CD4-positive, alpha-beta memory T cell (primary cell): ENCODE data around the gene SIAH3. TPM values are rescaled to one million over a fixed set of nuclear protein-coding genes. Genes with fewer than 3 reads are reported as not detected.

Experiments used
- CTCF ChIA-PET: fragments of 350-600 bp; sonication (Branson Sonifier 250); formaldehyde crosslinking; loops from one replicate; lab custom pipeline; 2021; ENCODE audit warnings: inconsistent platforms; ENCODE audit not compliant: partially characterized antibody; lab: Charles Lee
- POLR2A ChIA-PET: fragments of 350-600 bp; sonication (Branson Sonifier 250); formaldehyde crosslinking; loops from one replicate; lab custom pipeline; 2021; ENCODE audit not compliant: partially characterized antibody; lab: Charles Lee
- DNase-seq, 5 donors: peaks; one replicate each; pipeline versions ENCODE4 v3.0.0 to v3.0.0-alpha.2; 2020 to 2022; ENCODE audit warnings: mixed read lengths in 1 of 5
- H3K27ac ChIP-seq: one replicate; pipeline ENCODE4 v1.7.0; 2013; ENCODE audit warnings: low read depth, low read length
- H3K27me3 ChIP-seq: 2 replicates; pipeline ENCODE4 v1.7.0; 2013; ENCODE audit warnings: mild to moderate bottlenecking, low read length, moderate library complexity; ENCODE audit not compliant: insufficient read depth
- H3K36me3 ChIP-seq: 2 replicates; pipeline ENCODE4 v1.7.0; 2013; ENCODE audit warnings: mild to moderate bottlenecking, low read length, moderate library complexity; ENCODE audit not compliant: insufficient read depth
- H3K4me1 ChIP-seq: 2 replicates; pipeline ENCODE4 v1.7.0; 2013; ENCODE audit warnings: mild to moderate bottlenecking, low read length, moderate library complexity; ENCODE audit not compliant: insufficient read depth
- H3K4me3 ChIP-seq, 2 donors: one replicate each; pipeline ENCODE4 v1.7.0; 2013; ENCODE audit warnings: low read length in 2 of 2, mild to moderate bottlenecking in 1 of 2
- H3K9me3 ChIP-seq, 2 donors: one replicate each; pipeline ENCODE4 v1.7.0; 2013; ENCODE audit warnings: low read length in 2 of 2, control low read depth in 1 of 2; ENCODE audit not compliant: control insufficient read depth in 1 of 2
- H3K27ac Mint-ChIP-seq, 7 donors: one replicate each; pipeline ENCODE4 v1.8.0; 2020 to 2021; ENCODE audit warnings: mixed read lengths in 7 of 7, mild to moderate bottlenecking in 6 of 7, inconsistent platforms in 3 of 7, moderate library complexity in 3 of 7
- H3K27me3 Mint-ChIP-seq, 2 donors: one replicate each; pipeline ENCODE4 v1.8.0; 2020 to 2021; ENCODE audit warnings: mixed read lengths in 2 of 2
- H3K36me3 Mint-ChIP-seq, 2 donors: one replicate each; pipeline ENCODE4 v1.8.0; 2020 to 2021; ENCODE audit warnings: mixed read lengths in 2 of 2, inconsistent platforms in 1 of 2, mild to moderate bottlenecking in 1 of 2
- H3K4me1 Mint-ChIP-seq, 4 donors: one replicate each; pipeline ENCODE4 v1.8.0; 2020 to 2021; ENCODE audit warnings: mixed read lengths in 4 of 4, mild to moderate bottlenecking in 1 of 4
- H3K4me3 Mint-ChIP-seq, 8 donors: one replicate each; pipeline ENCODE4 v1.8.0; 2020 to 2021; ENCODE audit warnings: mixed read lengths in 8 of 8, mild to moderate bottlenecking in 7 of 8, moderate library complexity in 6 of 8, inconsistent platforms in 3 of 8
- H3K9me3 Mint-ChIP-seq, 8 donors: one replicate each; pipeline ENCODE4 v1.8.0; 2020 to 2021; ENCODE audit warnings: mixed read lengths in 8 of 8, mild to moderate bottlenecking in 5 of 8, inconsistent platforms in 3 of 8, moderate library complexity in 1 of 8
- intact Hi-C: fragments of 100-400 bp; cut with micrococcal nuclease; formaldehyde crosslinking; loops from one replicate; pipeline ENCODE4 v1.15.1; 2023
- polyA plus RNA-seq, 2 donors: library from polyadenylated mRNA; unstranded; fragments of 300-500 nt; fragmentation: Illumina TruSeq; gene quantifications; one replicate each; pipeline ENCODE4 v1.2.3, GENCODE V29; 2021
- total RNA-seq, 2 experiments: library from RNA; stranded (reverse); gene quantifications; one replicate each; pipeline ENCODE4 v1.2.3, GENCODE V29; 2021

The SIAH3 gene
- total and polyA plus RNA-seq, 4 experiments from 2014 or later, result 0.13 to 1.9 (median 1.5) TPM; not detected in 1

GRCh38 chr13:45811891-45812694 lies 39.5 kb downstream of the SIAH3 start:
- Mint-ChIP-seq H3K36me3 (no peaks in the 10 kb centered on the region), H3K4me1 (peaks cover 0 to 9% (median 5%) of the 10 kb centered on the region in 4 donors), H3K4me3 (no peak overlapping the region), H3K27me3 (no peaks in the 10 kb centered on the region), H3K9me3 (no peaks in the 10 kb centered on the region), H3K27ac (no peak overlapping the region)
- no peaks in the 10 kb centered on the region for H3K27me3 ChIP-seq
- no peak for DNase-seq
- ChIA-PET CTCF (no interaction called here), POLR2A (no interaction called here)
- no peaks in the 10 kb centered on the region for H3K36me3 ChIP-seq
- intact Hi-C loops, result no loop called here
- H3K4me3 ChIP-seq, result no peak overlapping the region
- H3K27ac ChIP-seq, result no peak overlapping the region
- no peaks in the 10 kb centered on the region for H3K9me3 ChIP-seq
- H3K4me1 ChIP-seq, result no peaks in the 10 kb centered on the region

GRCh38 chr13:45809801-45810394 lies 41.7 kb downstream of the SIAH3 start:
- no peak overlapping the region for H3K27ac ChIP-seq
- no peaks in the 10 kb centered on the region for H3K36me3 ChIP-seq
- H3K9me3 ChIP-seq, result no peaks in the 10 kb centered on the region
- Mint-ChIP-seq H3K9me3 (no peaks in the 10 kb centered on the region), H3K27me3 (no peaks in the 10 kb centered on the region), H3K27ac (peak overlapping the region in 2 of 7 donors; percentile 20 to 54), H3K36me3 (no peaks in the 10 kb centered on the region), H3K4me1 (peaks cover 0 to 9% (median 5%) of the 10 kb centered on the region in 4 donors), H3K4me3 (no peak overlapping the region)
- ChIA-PET POLR2A (no interaction called here), CTCF (no interaction called here)
- intact Hi-C loops, result loop anchor here (5.0 kb wide), 1 partner anchor 152 kb away; no protein-coding TSS in a partner anchor
- H3K4me3 ChIP-seq, result no peak overlapping the region
- no peaks in the 10 kb centered on the region for H3K4me1 ChIP-seq
- DNase-seq, result no peak
- no peaks in the 10 kb centered on the region for H3K27me3 ChIP-seq

- ChIA-PET CTCF (interaction anchor here (1.4 to 3.0 kb wide), 2 partner anchors 8 to 318 kb away, joined by 4 to 23 read pairs; no protein-coding TSS in a partner anchor), POLR2A (no interaction called here)
- Mint-ChIP-seq H3K27me3 (no peaks in the 10 kb centered on the region), H3K9me3 (no peaks in the 10 kb centered on the region), H3K4me3 (no peak overlapping the region), H3K27ac (no peak overlapping the region), H3K4me1 (peaks cover 0 to 9% (median 5%) of the 10 kb centered on the region in 4 donors), H3K36me3 (no peaks in the 10 kb centered on the region)
- H3K4me1 ChIP-seq, result no peaks in the 10 kb centered on the region
- no peak for DNase-seq
- H3K27ac ChIP-seq, result no peak overlapping the region
- intact Hi-C loops, result loop anchor here (5.0 kb wide), 1 partner anchor 153 kb away; no protein-coding TSS in a partner anchor
- H3K27me3 ChIP-seq, result no peaks in the 10 kb centered on the region
- no peaks in the 10 kb centered on the region for H3K36me3 ChIP-seq
- H3K9me3 ChIP-seq, result no peaks in the 10 kb centered on the region
- no peak overlapping the region for H3K4me3 ChIP-seq
Observed at GRCh38 chr13:45808925-45809324, 42.6 kb downstream of the SIAH3 start.

- Mint-ChIP-seq H3K27me3 (no peaks in the 10 kb centered on the region), H3K36me3 (no peaks in the 10 kb centered on the region), H3K4me1 (peaks cover 0 to 9% (median 5%) of the 10 kb centered on the region in 4 donors), H3K4me3 (no peak overlapping the region), H3K27ac (no peak overlapping the region), H3K9me3 (no peaks in the 10 kb centered on the region)
- peak in 4 of 5 donors; percentile 12 to 32 (median 16) for DNase-seq
- intact Hi-C loops, result loop anchor here (1.0 to 5.0 kb wide), 4 partner anchors 72 to 514 kb away; no protein-coding TSS in a partner anchor
- CTCF ChIA-PET, result interaction anchor here (0.6 to 3.0 kb wide), 16 partner anchors 10 to 518 kb away, joined by 3 to 23 read pairs (median 4); no protein-coding TSS in a partner anchor
- Histone ChIP-seq H3K36me3 (no peaks in the 10 kb centered on the region), H3K4me1 (no peaks in the 10 kb centered on the region), H3K27ac (no peak overlapping the region), H3K9me3 (no peaks in the 10 kb centered on the region), H3K27me3 (no peaks in the 10 kb centered on the region), H3K4me3 (no peak overlapping the region)
- POLR2A ChIA-PET, result no interaction called here
Observed at GRCh38 chr13:45807520-45808099, 43.9 kb downstream of the SIAH3 start.

GRCh38 chr13:45800485-45800884 lies 51.1 kb downstream of the SIAH3 start:
- POLR2A ChIA-PET, result no interaction called here
- CTCF ChIA-PET, result no interaction called here
- no peak overlapping the region for H3K27ac ChIP-seq
- H3K9me3 ChIP-seq, result no peaks in the 10 kb centered on the region
- H3K4me1 Mint-ChIP-seq, result no peaks in the 10 kb centered on the region
- no peak overlapping the region for H3K4me3 ChIP-seq
- H3K27me3 ChIP-seq, result no peaks in the 10 kb centered on the region
- DNase-seq, result no peak
- no peaks in the 10 kb centered on the region for H3K36me3 Mint-ChIP-seq
- H3K4me1 ChIP-seq, result no peaks in the 10 kb centered on the region
- H3K9me3 Mint-ChIP-seq, result no peaks in the 10 kb centered on the region
- no peak overlapping the region for H3K27ac Mint-ChIP-seq
- intact Hi-C loops, result no loop called here
- H3K36me3 ChIP-seq, result no peaks in the 10 kb centered on the region
- H3K4me3 Mint-ChIP-seq, result no peak overlapping the region
- peaks cover 0 to 1% of the 10 kb centered on the region in 2 donors for H3K27me3 Mint-ChIP-seq

GRCh38 chr13:45799451-45799850 lies 52.1 kb downstream of the SIAH3 start:
- intact Hi-C loops, result no loop called here
- Histone ChIP-seq H3K36me3 (no peaks in the 10 kb centered on the region), H3K4me1 (no peaks in the 10 kb centered on the region), H3K4me3 (no peak overlapping the region), H3K9me3 (no peaks in the 10 kb centered on the region), H3K27ac (no peak overlapping the region), H3K27me3 (no peaks in the 10 kb centered on the region)
- Mint-ChIP-seq H3K36me3 (no peaks in the 10 kb centered on the region), H3K4me3 (no peak overlapping the region), H3K27ac (no peak overlapping the region), H3K9me3 (peaks cover 0 to 4% (median 3%) of the 10 kb centered on the region in 8 donors), H3K27me3 (peaks cover 0 to 3% of the 10 kb centered on the region in 2 donors), H3K4me1 (no peaks in the 10 kb centered on the region)
- ChIA-PET CTCF (no interaction called here), POLR2A (no interaction called here)
- no peak for DNase-seq

GRCh38 chr13:45798851-45799250 lies 52.7 kb downstream of the SIAH3 start:
- no peaks in the 10 kb centered on the region for H3K36me3 ChIP-seq
- CTCF ChIA-PET, result no interaction called here
- DNase-seq, result no peak
- H3K4me3 Mint-ChIP-seq, result no peak overlapping the region
- H3K4me1 ChIP-seq, result no peaks in the 10 kb centered on the region
- no peaks in the 10 kb centered on the region for H3K36me3 Mint-ChIP-seq
- no peak overlapping the region for H3K4me3 ChIP-seq
- no peaks in the 10 kb centered on the region for H3K4me1 Mint-ChIP-seq
- no peaks in the 10 kb centered on the region for H3K9me3 ChIP-seq
- POLR2A ChIA-PET, result no interaction called here
- H3K27ac ChIP-seq, result no peak overlapping the region
- peaks cover 0 to 10% (median 4%) of the 10 kb centered on the region in 8 donors for H3K9me3 Mint-ChIP-seq
- intact Hi-C loops, result no loop called here
- H3K27me3 ChIP-seq, result no peaks in the 10 kb centered on the region
- no peak overlapping the region for H3K27ac Mint-ChIP-seq
- peaks cover 0 to 3% of the 10 kb centered on the region in 2 donors for H3K27me3 Mint-ChIP-seq
